GM19043 (cell line): ENCODE data around the gene CACNB4.
"Not testable (repeated sequence)": the region's sequence is repeated elsewhere in the genome, so short reads cannot be mapped to it uniquely, and the experiment has no call there.

Source experiments
- ATAC-seq: cut with Tn5 transposase; IDR thresholded peaks from one replicate; pipeline ENCODE4 v1.9.1; 2021; ENCODE audit warnings: low read depth; ENCODE audit not compliant: unreplicated experiment

The CACNB4 gene

DNA sequence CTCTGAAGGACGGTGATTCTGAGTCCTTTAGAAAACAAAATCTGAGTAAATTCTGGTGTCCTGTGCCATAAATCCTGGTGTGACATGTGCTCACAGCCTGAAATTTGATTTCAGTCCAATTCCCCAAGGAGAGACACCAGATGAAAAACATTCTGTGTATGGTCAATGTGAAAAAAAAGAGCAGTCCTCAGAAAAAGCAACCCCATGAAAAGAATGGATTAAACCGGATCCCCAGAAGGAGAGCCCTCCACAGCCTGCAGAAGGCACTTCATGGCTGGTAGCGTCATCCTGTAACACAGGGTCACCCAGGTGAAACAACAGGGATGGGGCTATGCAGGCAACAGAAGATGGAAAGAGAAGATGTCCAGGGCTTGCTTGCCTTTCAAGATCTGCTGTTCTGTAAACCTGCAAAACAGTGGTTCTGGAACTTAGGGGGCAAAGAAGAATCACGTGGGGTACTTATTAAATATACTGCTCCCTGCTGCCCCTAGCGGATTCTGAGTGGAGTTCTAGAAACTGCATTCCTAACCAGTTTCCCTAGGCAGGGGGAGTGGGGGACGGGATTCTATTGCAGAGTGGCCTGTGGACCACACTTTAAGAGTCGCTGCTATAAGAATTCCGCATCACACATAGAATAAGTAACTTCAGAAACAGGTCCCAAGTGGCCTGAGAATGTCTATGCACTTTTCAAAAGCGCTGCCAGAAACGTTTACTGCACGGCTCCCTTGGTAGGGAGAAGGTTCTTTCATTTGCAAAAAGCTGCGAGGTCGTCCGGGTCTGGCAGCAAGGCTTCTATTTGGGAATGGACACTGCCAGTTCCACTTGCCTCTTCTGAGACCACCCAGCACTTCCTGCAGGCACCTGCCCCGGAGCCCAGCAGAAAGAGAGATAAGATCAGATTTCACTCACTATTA, 151.7 kb downstream of the CACNB4 start:
- peak; percentile 62 for ATAC-seq

DNA sequence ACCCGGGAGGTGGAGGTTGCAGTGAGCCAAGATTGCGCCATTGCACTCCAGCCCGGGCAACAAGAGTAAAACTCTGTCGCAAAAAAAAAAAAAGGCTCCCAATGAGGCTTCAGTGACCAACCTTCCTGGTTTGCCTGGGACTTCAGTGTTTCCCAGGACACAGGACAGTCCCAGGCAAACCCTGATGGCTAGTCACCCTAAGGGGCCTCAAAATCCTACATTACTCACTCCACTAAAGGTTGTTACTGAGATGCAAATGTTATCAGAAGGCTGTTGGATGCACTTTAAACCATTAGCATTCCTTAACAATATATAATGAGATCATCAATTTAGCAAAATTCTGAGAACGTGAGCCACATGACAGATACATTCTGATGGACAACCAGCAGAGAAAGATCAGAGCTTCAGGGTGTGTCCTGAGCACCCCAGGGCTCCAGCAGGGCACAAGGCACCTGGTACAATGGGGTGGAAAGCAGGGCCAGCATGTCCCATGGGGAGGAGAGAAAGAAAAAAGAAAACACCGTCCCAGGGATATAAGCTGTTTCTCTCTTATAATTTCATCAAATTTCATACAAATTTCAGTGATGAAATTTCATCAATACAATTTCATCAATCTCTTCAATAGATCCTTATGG, 152.5 kb downstream of the CACNB4 start:
- no peak for ATAC-seq

DNA sequence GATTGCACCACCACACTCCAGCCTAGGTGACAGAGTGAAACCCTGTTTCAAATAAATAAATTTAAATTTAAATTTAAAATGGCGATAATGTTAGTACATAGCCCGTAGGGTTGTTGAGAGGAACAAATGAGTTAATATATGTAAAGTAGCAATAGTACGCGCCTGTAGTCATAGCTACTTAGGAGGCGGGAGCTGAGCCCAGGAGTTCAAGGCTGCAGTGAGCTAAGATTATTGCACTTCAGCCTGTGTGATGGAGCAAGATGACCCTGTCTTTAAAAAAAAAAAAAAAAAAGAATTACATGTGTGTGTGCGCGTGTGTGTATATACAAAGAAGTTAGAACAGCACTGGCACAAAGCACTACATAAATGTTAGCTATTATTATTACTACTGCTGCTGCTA, 153.2 kb downstream of the CACNB4 start:
- no peak for ATAC-seq

- ATAC-seq = no peak
These were observed 153.7 kb downstream of the CACNB4 start for GRCh38 chr2:151945186-151945585.

DNA sequence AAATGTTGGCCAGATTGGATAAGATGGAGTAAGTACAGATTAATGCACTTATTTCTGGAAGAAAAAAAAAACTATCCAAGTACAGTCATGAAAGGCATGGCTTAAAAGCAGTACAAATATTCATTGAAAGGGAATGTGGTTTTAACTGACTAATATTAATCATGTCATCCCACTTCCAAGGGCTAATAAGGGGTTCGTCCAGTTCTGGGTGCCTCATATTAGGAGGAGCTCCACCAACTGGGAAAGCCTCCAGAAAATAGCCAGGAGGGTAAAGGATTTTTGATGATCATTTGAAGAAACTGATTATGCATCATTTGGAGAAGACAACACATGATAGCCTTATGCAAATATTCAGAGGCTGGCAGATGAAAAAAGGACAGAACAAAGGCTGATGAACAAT, 155.4 kb downstream of the CACNB4 start:
- no peak for ATAC-seq

- ATAC-seq = not testable (repeated sequence)
These were observed 156.2 kb downstream of the CACNB4 start for GRCh38 chr2:151942540-151943205.

DNA sequence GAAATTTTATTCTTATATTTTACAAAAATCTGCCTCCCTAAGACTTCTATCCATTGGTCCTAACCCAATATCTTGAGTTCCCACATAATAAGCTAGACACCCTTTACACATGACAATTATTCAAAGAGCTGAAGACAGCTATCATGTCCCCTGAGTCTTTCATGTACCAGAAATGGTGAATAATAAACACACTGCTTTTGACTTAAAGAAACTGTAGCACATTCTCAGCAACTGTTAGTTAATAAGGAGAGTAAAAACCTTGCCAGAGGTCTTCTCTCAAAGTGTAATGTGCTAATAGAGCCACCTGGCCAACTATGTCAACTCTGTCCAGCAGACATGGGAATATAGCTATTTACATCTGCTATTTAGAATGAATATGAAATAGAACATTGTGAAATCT, 160.9 kb downstream of the CACNB4 start:
- ATAC-seq = no peak

GRCh38 chr2:151936626-151937025, 162.2 kb downstream of the CACNB4 start:
- ATAC-seq = no peak

DNA sequence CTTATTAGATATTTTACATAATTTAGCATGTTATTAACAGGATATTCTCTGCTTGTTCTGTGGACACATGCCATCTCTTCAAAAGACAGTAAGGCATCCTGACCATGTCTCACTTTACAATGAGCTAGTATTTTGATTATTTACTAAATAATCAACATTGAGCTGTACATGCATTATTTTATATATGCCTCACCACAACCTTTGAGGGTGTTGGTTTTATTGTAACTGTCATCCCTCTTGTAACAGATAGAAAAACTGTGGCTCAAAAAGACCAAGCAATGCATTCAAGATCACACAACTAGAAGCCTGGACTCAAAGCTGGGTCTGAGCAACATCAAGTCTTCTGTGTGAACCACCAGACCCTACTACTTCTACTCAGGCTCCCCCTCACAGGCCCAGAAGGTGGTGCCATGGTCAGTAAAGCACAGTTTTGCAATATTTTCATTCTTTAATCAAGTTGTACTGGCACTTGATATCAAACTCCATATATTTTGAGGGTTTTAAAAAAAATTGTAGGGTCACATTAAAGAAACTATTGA, 165.5 kb downstream of the CACNB4 start:
- ATAC-seq = no peak

DNA sequence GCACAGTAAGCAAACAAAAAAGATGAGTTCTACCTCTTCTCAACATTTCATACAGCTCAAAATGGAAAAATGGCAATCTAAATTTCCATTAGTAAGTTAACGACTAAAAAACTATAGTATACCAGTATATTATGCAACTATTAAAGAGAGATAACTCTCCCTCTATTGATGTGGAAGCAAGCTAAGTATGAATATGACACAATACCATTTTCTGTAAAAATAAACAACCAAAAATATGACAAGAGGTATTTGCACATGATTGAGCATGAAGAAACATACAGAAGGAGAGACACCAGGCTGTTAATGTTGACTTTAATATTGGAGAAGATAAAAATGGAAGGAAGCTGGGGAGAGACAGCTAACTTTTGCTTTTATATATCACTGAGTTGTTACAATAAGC, 167.1 kb downstream of the CACNB4 start:
- ATAC-seq = no peak

- no peak for ATAC-seq
These were observed 167.7 kb downstream of the CACNB4 start for GRCh38 chr2:151931030-151931611.

DNA sequence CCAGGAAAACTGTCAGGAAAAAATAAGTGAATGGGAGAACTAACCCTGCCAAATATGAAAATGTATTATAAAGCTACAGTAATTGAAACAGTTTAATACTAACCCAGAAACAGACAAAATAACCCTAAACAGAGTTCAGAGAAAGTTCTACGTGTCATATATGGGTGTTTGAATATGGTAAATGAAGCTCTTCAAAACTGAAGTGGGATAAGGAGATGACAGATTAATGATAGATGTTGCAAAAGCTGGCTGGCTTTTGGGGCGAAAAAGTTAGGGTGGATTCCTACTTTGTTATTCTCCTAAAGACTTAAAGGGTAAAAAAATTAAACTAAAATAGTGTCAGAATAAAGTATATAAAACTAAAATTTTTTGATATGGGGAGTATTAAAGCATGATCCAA, 168.8 kb downstream of the CACNB4 start:
- ATAC-seq = no peak

DNA sequence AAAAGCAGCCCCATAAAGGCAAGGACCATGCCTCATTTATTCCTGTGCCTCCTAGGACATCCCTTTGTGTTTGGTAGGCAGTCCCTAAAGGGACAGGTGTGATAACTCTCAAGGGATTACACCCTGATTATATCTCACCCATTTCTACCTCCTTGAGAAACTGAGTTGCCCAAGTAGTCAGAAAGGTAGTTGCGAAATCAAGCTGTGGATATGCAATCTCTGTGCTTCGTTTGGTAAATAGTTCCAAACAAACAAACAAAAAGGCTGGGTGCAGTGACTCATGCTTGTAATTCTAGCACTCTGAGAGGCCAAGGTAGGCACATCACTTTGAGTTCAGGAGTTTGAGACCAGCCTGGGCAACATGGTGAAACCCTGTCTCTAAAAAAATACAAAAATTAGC, 170.5 kb downstream of the CACNB4 start:
- no peak for ATAC-seq

- ATAC-seq = no peak
These were observed 171.2 kb downstream of the CACNB4 start for GRCh38 chr2:151927501-151928221.

DNA sequence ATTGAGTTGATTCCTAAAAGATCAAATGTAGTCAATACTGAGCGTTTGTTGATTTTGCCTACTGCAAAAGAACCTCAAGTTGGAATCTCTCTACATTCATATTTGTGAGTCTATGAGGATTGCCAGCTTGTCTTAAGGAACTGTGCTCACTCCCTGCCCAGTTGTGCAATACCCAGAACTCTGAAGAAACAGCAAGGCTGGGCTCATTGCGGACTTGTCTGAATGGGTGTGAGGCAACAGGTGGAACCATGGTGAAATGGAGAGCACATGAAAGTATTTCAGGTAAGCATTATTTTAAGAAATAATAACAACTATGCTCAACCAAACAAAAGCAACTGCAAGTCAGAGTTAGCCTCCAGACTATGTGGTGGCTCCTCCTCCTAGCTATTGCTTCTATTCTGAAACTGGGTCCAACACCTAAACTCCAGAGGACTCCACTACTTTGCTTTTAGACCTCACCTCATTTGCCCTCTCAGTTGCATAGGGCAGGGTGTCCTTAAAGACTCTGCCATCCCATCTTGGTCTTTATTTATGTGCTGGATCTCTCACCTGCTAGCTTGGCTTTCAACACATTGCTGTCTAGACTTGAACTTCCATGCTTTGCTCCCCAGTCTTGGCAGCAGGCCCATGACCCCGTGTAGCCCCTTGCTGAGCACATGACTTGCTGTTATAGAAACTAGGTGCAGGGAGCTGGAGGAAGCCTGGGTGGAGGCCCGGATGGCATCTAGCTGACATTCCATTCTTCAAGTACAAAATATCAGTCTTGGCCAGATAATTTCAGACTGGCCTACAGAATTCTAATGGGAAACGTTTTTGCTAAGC, 175.8 kb downstream of the CACNB4 start:
- ATAC-seq = no peak

DNA sequence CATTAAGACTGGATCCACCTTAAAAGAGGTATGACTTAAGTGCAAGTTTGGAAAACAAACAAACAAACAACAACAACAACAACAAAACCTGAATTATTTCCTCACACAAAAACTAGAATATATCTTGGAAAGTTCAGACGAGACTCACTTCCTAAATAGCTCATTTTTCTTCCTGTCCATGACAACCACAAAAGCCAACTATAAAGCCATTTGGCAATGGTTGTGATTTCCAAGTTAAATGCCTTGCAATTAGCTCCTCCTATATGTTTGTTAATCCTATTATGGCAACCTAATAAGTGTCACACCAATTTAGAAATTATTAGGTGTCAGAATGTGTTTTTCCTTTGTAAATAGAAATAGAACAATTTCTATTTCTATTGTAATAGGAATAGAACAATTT, 179.1 kb downstream of the CACNB4 start:
- ATAC-seq = no peak

GRCh38 chr2:151918308-151918707, 180.5 kb downstream of the CACNB4 start:
- no peak for ATAC-seq

- no peak for ATAC-seq
These were observed 182.2 kb downstream of the CACNB4 start for GRCh38 chr2:151916632-151917031.

DNA sequence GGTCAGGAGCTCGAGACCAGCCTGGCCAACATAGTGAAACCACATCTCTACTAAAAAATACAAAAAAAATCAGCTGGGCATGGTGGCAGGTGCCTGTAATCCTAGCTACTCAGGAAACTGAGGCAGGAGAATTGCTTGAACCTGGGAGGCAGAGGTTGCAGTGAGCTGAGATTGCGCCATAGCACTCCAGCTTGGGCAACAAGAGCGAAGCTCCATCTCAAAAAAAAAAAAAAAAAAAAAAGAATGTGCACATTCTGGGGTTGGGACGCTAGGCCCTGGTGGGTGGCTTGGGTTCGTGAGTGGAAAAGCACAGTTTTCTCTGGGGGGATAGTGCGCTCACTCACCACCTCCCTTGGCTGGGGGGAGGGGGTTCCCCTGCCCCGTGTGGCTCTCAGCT, 183.2 kb downstream of the CACNB4 start:
- ATAC-seq = not testable (repeated sequence)
